Measurements from ENCODE around the gene DGAT2. TPM values are rescaled to one million over a fixed set of nuclear protein-coding genes. Genes with fewer than 3 reads are reported as not detected.

The DGAT2 gene
- total RNA-seq, 1 donor: 0.43 TPM

GRCh38 chr11:75797792-75798191 lies 29.2 kb downstream of the DGAT2 start:
- DNase-seq (ENCODE audit: low read depth): no peak
- no peak overlapping the region for H3K4me3 ChIP-seq (ENCODE audit: low read depth, low read length)
- no peak for TF ChIP-seq CTCF (IDR thresholded peaks at IDR 0.05; ENCODE audit: insufficient read depth, low read depth, low read length)

DNA sequence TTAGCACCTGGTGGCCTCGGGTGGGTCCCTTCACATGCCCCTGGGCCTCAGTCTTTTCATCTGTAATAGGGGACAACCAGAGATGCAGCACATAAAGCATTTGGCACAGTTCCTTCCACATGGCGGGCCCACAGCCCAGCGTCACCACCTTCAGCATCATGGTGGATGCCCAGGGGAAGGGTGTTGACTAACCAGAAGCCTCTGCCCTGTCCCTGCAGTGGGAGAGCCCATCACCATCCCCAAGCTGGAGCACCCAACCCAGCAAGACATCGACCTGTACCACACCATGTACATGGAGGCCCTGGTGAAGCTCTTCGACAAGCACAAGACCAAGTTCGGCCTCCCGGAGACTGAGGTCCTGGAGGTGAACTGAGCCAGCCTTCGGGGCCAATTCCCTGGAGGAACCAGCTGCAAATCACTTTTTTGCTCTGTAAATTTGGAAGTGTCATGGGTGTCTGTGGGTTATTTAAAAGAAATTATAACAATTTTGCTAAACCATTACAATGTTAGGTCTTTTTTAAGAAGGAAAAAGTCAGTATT lies 31.6 kb downstream of the DGAT2 start:
- TF ChIP-seq CTCF (IDR thresholded peaks at IDR 0.05; ENCODE audit: insufficient read depth, low read depth, low read length): no peak
- DNase-seq (ENCODE audit: low read depth): no peak
- no peak overlapping the region for H3K4me3 ChIP-seq (ENCODE audit: low read depth, low read length)

DNA sequence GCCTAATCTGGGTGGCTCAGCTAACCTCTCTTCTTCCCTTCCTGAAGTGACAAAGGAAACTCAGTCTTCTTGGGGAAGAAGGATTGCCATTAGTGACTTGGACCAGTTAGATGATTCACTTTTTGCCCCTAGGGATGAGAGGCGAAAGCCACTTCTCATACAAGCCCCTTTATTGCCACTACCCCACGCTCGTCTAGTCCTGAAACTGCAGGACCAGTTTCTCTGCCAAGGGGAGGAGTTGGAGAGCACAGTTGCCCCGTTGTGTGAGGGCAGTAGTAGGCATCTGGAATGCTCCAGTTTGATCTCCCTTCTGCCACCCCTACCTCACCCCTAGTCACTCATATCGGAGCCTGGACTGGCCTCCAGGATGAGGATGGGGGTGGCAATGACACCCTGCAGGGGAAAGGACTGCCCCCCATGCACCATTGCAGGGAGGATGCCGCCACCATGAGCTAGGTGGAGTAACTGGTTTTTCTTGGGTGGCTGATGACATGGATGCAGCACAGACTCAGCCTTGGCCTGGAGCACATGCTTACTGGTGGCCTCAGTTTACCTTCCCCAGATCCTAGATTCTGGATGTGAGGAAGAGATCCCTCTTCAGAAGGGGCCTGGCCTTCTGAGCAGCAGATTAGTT lies 32.3 kb downstream of the DGAT2 start:
- no peak overlapping the region for H3K4me3 ChIP-seq (ENCODE audit: low read depth, low read length)
- no peak for DNase-seq (ENCODE audit: low read depth)
- no peak for TF ChIP-seq CTCF (IDR thresholded peaks at IDR 0.05; ENCODE audit: insufficient read depth, low read depth, low read length)

DNA sequence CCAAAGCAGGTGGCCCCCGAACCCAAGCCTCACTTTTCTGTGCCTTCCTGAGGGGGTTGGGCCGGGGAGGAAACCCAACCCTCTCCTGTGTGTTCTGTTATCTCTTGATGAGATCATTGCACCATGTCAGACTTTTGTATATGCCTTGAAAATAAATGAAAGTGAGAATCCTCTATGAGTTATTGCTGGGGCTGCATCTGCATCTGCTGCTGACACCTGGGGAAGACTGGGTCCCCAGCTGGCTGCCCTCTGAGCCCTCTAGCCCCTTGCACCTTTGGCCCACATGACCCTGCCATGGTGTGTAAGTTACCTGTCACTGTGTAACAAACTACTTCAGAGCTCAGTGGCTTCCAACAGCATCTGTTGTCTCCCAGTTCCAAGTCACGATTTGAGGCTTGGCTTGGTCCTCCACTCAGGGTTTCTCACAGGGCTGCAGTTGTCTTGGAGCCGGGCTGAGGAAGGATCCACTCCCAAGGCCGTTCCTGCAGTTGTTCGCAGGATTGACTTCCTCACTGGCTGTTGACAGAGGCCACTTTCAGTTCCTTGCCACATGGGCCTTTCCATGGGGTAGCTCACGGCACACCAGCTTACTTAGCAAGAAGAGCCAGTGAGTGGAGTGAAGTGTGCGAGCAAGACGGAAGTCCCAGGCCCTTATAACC lies 32.9 kb downstream of the DGAT2 start:
- no peak for DNase-seq (ENCODE audit: low read depth)
- no peak overlapping the region for H3K4me3 ChIP-seq (ENCODE audit: low read depth, low read length)
- TF ChIP-seq CTCF (IDR thresholded peaks at IDR 0.05; ENCODE audit: insufficient read depth, low read depth, low read length): no peak

GRCh38 chr11:75802021-75802912 lies 33.7 kb downstream of the DGAT2 start:
- H3K4me3 ChIP-seq (ENCODE audit: low read depth, low read length): no peak overlapping the region
- no peak for TF ChIP-seq CTCF (IDR thresholded peaks at IDR 0.05; ENCODE audit: insufficient read depth, low read depth, low read length)
- DNase-seq (ENCODE audit: low read depth): no peak

DNA sequence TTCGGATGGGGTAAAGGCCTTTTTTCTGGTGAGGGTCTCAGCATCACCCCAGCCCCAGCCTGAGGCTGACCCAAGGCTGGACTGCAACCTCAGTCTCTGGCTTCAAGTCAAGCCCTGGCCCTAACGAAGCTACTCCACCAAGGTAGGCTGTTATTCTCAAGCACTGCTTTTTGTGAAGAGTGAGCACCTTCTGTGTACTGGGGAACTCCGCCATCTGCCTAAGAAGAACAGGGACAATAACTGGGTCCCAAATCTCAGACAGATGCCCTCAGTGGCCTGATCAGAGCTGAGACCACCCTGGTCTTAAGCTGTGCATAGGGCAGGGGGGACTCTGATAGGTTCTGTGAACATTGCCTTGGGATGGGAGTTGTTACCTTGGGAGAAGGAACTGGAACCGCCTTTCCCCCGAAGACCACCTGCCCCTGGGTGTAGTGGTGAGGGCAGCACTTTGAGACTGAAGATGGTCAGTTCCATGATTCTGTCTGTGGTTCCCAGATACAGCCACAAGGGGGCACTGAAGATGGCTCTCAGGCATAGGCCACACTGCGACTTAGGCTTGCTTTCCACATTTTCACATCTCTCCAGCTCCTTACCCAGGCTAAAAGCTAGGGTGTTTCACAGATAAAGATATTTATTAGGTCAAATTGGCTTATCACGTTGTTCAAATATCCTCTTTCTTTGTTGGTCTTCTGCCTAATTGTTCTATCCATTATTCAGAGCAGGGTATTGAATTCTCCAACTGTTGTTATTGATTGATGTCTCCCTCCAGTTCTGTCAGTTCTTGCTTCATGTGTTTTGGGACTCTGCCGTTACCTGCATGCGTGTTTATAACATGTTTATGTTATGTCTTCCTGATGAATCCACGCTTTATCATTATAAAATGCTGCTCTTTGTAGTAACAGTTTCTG lies 34.6 kb downstream of the DGAT2 start:
- no peak overlapping the region for H3K4me3 ChIP-seq (ENCODE audit: low read depth, low read length)
- TF ChIP-seq CTCF (IDR thresholded peaks at IDR 0.05; ENCODE audit: insufficient read depth, low read depth, low read length): peak; percentile 93
- peak; percentile 72 for DNase-seq (ENCODE audit: low read depth)
